H1 (cell line): ENCODE measurements around the gene ACTR2. TPM values are rescaled to one million over a fixed set of nuclear protein-coding genes. Genes with fewer than 3 reads are reported as not detected.

Experiments used
- CTCF ChIA-PET: fragments of 300-600 bp; sonication (Branson Sonifier 250); formaldehyde crosslinking; loops from one replicate; lab custom pipeline; 2021; ENCODE audit not compliant: partially characterized antibody; lab: Charles Lee
- POLR2A ChIA-PET: fragments of 300-600 bp; sonication (Branson Sonifier 250); formaldehyde crosslinking; loops from one replicate; lab custom pipeline; 2021; ENCODE audit warnings: inconsistent platforms; ENCODE audit not compliant: partially characterized antibody; lab: Charles Lee
- DNase-seq, 2 experiments: peaks; one replicate each; pipeline versions ENCODE4 v3.0.0 to v3.0.0-alpha.2; 2010 to 2022; ENCODE audit warnings: low spot score in 2 of 2, low read depth in 1 of 2, mixed read lengths in 1 of 2
- FAIRE-seq: peaks from 2 replicates; lab custom pipeline; 2011; peaks lifted over from hg19 to GRCh38; lab: Jason Lieb, UNC
- H2AFZ ChIP-seq: 2 replicates; pipeline ENCODE4 v1.8.1; 2012; ENCODE audit warnings: low read length, inconsistent platforms
- H2AK5ac ChIP-seq: 2 replicates; pipeline ENCODE4 v1.6.1; 2013; ENCODE audit warnings: low read depth, low read length
- H2BK120ac ChIP-seq: replicated peaks from 2 replicates; pipeline ENCODE3; 2013; ENCODE audit warnings: low read depth, low read length, inconsistent platforms
- H2BK12ac ChIP-seq: 2 replicates; pipeline ENCODE4 v1.6.1; 2013; ENCODE audit warnings: low read depth, low read length
- H2BK15ac ChIP-seq: 2 replicates; pipeline ENCODE4 v1.6.1; 2013; ENCODE audit warnings: low read length
- H2BK20ac ChIP-seq: 2 replicates; pipeline ENCODE4 v1.6.1; 2013; ENCODE audit warnings: low read length
- H2BK5ac ChIP-seq: 2 replicates; pipeline ENCODE4 v1.6.1; 2013; ENCODE audit warnings: low read depth, low read length
- H3K14ac ChIP-seq: 2 replicates; pipeline ENCODE4 v1.6.1; 2013; ENCODE audit warnings: inconsistent platforms; ENCODE audit not compliant: insufficient read length
- H3K18ac ChIP-seq: 2 replicates; pipeline ENCODE4 v1.6.1; 2013; ENCODE audit warnings: low read length; ENCODE audit errors: extremely low read depth
- H3K23ac ChIP-seq: 2 replicates; pipeline ENCODE4 v1.6.1; 2013; ENCODE audit warnings: inconsistent platforms; ENCODE audit not compliant: insufficient read length
- H3K23me2 ChIP-seq: 2 replicates; pipeline ENCODE4 v1.6.1; 2013; ENCODE audit warnings: low read depth, low read length
- H3K27ac ChIP-seq: 2 replicates; pipeline ENCODE4 v1.6.1; 2011; ENCODE audit warnings: low read depth, low read length, inconsistent platforms
- H3K27me3 ChIP-seq, 4 experiments: replicated peaks in 1 of 4; 1 replicate in 1 of 4; 2 replicates in 3 of 4; pipeline versions ENCODE4 v1.6.1 to v1.8.1; 2011 to 2013; ENCODE audit warnings: low read length in 3 of 4, mild to moderate bottlenecking in 3 of 4, inconsistent platforms in 2 of 4, mixed read lengths in 2 of 4, moderate library complexity in 1 of 4; ENCODE audit not compliant: control insufficient read depth in 3 of 4, insufficient read depth in 3 of 4; ENCODE audit errors: extremely low read depth in 1 of 4
- H3K36me3 ChIP-seq, 4 experiments: 2 replicates each; pipeline versions ENCODE4 v1.6.1 to v1.8.1; 2011 to 2013; ENCODE audit warnings: mild to moderate bottlenecking in 4 of 4, low read length in 3 of 4, moderate library complexity in 2 of 4, control low read depth in 1 of 4, inconsistent platforms in 1 of 4; ENCODE audit not compliant: insufficient read depth in 4 of 4, control insufficient read depth in 2 of 4
- H3K4ac ChIP-seq: replicated peaks from 2 replicates; pipeline ENCODE3; 2013; ENCODE audit warnings: low read length, low read depth, mixed read lengths, inconsistent platforms; ENCODE audit not compliant: insufficient read length
- H3K4me1 ChIP-seq, 4 experiments: replicated peaks in 1 of 4; 1 replicate in 1 of 4; 2 replicates in 3 of 4; pipeline versions ENCODE4 v1.6.1 to v1.8.1; 2011 to 2013; ENCODE audit warnings: low read length in 3 of 4, inconsistent platforms in 2 of 4, mixed read lengths in 1 of 4; ENCODE audit not compliant: insufficient read depth in 4 of 4, control insufficient read depth in 3 of 4
- H3K4me2 ChIP-seq, 2 experiments: 2 replicates each; pipeline versions ENCODE4 v1.6.1 to v1.8.1; 2011 to 2013; ENCODE audit warnings: low read depth in 2 of 2, low read length in 2 of 2, control low read depth in 1 of 2, inconsistent platforms in 1 of 2, mild to moderate bottlenecking in 1 of 2; ENCODE audit not compliant: insufficient read depth in 1 of 2
- H3K4me3 ChIP-seq, 4 experiments: fragments of 200-600, 300-600 bp in 1 of 4; sonication (generic), shearing (Covaris generic), sonication (Bioruptor Twin) in 1 of 4; 2 replicates each; pipeline versions ENCODE4 v1.5.1 to v1.8.1; 2011 to 2016; ENCODE audit warnings: low read length in 4 of 4, low read depth in 3 of 4, control low read depth in 2 of 4, inconsistent platforms in 2 of 4, mild to moderate bottlenecking in 2 of 4, mixed read lengths in 1 of 4, moderate library complexity in 1 of 4; ENCODE audit not compliant: insufficient read depth in 2 of 4; ENCODE audit errors: extremely low read depth in 1 of 4
- H3K56ac ChIP-seq: replicated peaks from 2 replicates; pipeline ENCODE3; 2013; ENCODE audit warnings: low read depth, mild to moderate bottlenecking, mixed read lengths, low read length, inconsistent platforms; ENCODE audit not compliant: insufficient read length
- H3K79me1 ChIP-seq: 2 replicates; pipeline ENCODE4 v1.6.1; 2013; ENCODE audit warnings: low read depth, low read length, control low read depth
- H3K79me2 ChIP-seq, 2 experiments: 2 replicates each; pipeline versions ENCODE4 v1.6.1 to v1.8.1; 2012 to 2013; ENCODE audit warnings: low read length in 2 of 2, mild to moderate bottlenecking in 2 of 2, inconsistent platforms in 1 of 2; ENCODE audit not compliant: insufficient read depth in 2 of 2, control insufficient read depth in 1 of 2
- H3K9ac ChIP-seq, 4 experiments: replicated peaks in 1 of 4; 1 replicate in 1 of 4; 2 replicates in 3 of 4; pipeline versions ENCODE4 v1.6.1 to v1.8.1; 2011 to 2013; ENCODE audit warnings: low read depth in 3 of 4, low read length in 3 of 4, control low read depth in 2 of 4, mild to moderate bottlenecking in 2 of 4, moderate library complexity in 2 of 4, inconsistent platforms in 1 of 4; ENCODE audit errors: extremely low read depth in 1 of 4
- H3K9me3 ChIP-seq, 2 experiments: 2 replicates each; pipeline versions ENCODE4 v1.6.1 to v1.8.1; 2012 to 2013; ENCODE audit warnings: mild to moderate bottlenecking in 2 of 2, moderate library complexity in 2 of 2, control low read depth in 1 of 2, inconsistent platforms in 1 of 2, low read depth in 1 of 2, low read length in 1 of 2, mixed read lengths in 1 of 2; ENCODE audit not compliant: insufficient read depth in 2 of 2
- H4K20me1 ChIP-seq, 2 experiments: replicated peaks in 1 of 2; 2 replicates each; pipeline versions ENCODE3 to v1.8.1; 2011 to 2013; ENCODE audit warnings: inconsistent platforms in 2 of 2, low read length in 2 of 2, mild to moderate bottlenecking in 1 of 2; ENCODE audit not compliant: insufficient read depth in 2 of 2, control insufficient read depth in 1 of 2
- H4K5ac ChIP-seq: 2 replicates; pipeline ENCODE4 v1.6.1; 2013; ENCODE audit warnings: low read length, low read depth, mixed read lengths, inconsistent platforms; ENCODE audit not compliant: insufficient read length
- H4K8ac ChIP-seq: 2 replicates; pipeline ENCODE4 v1.8.0; 2013; ENCODE audit warnings: mild to moderate bottlenecking, moderate library complexity, low read length, inconsistent platforms; ENCODE audit not compliant: insufficient read depth; ENCODE audit errors: extremely low read depth
- H4K91ac ChIP-seq: replicated peaks from 2 replicates; pipeline ENCODE3; 2013; ENCODE audit warnings: low read length, mixed read lengths, inconsistent platforms; ENCODE audit not compliant: insufficient read length
- CTBP2 ChIP-seq: IDR thresholded peaks from 2 replicates; pipeline ENCODE4 v1.7.0; 2011; ENCODE audit warnings: borderline replicate concordance, mild to moderate bottlenecking, moderate library complexity, mixed read lengths, low read length; ENCODE audit not compliant: insufficient read depth, insufficient read length
- EP300 ChIP-seq, 2 experiments: IDR thresholded peaks; 1 replicate in 1 of 2; 2 replicates in 1 of 2; pipeline ENCODE4 v1.6.1; 2011 to 2012; ENCODE audit warnings: low read depth in 2 of 2, low read length in 2 of 2, mild to moderate bottlenecking in 2 of 2, borderline replicate concordance in 1 of 2, inconsistent platforms in 1 of 2, moderate library complexity in 1 of 2
- GTF2F1 ChIP-seq: IDR thresholded peaks from 2 replicates; pipeline ENCODE4 v1.6.1; 2012; ENCODE audit warnings: low read depth, low read length, improper control_type of control experiment, borderline replicate concordance
- RAD21 ChIP-seq, 2 experiments: IDR thresholded peaks in 1 of 2; conservative IDR thresholded peaks in 1 of 2; 2 replicates each; pipeline ENCODE4 v1.6.1; 2011; ENCODE audit warnings: low read depth in 2 of 2, low read length in 2 of 2, improper control_type of control experiment in 1 of 2, inconsistent platforms in 1 of 2, mild to moderate bottlenecking in 1 of 2, moderate library complexity in 1 of 2
- SAP30 ChIP-seq: fragments of 300-600 bp; sonication (generic); IDR thresholded peaks from 2 replicates; pipeline ENCODE4 v1.7.1; 2012; ENCODE audit warnings: low read length, moderate library complexity, mild to moderate bottlenecking, inconsistent platforms; ENCODE audit not compliant: insufficient read depth, insufficient replicate concordance
- SUZ12 ChIP-seq: fragments of 200-600 bp; sonication (generic); IDR thresholded peaks from 2 replicates; pipeline ENCODE4 v1.6.1; 2012; ENCODE audit warnings: mild to moderate bottlenecking, inconsistent platforms, low read length, moderate library complexity, mixed read lengths
- TAF1 ChIP-seq: IDR thresholded peaks from 2 replicates; pipeline ENCODE4 v1.6.1; 2011; ENCODE audit warnings: mild to moderate bottlenecking, low read depth, low read length
- YY1 ChIP-seq: IDR thresholded peaks from 2 replicates; pipeline ENCODE4 v1.6.1; 2011; ENCODE audit warnings: low read depth, mild to moderate bottlenecking, low read length
- ZNF274 ChIP-seq: IDR thresholded peaks from 2 replicates; pipeline ENCODE4 v1.7.0; 2012; ENCODE audit warnings: low read length, borderline replicate concordance; ENCODE audit errors: extremely low read depth
- WGBS, 2 experiments: shearing (Covaris generic) in 1 of 2; methylation state at CpG; one replicate each; pipeline versions ENCODE4 v1.1.6 to v1.1.7; 2013 to 2015; ENCODE audit warnings: low lambda C conversion rate in 2 of 2, mixed read lengths in 2 of 2, inconsistent platforms in 1 of 2, low coverage in 1 of 2, missing lambda C conversion rate in 1 of 2; ENCODE audit not compliant: insufficient replicate concordance in 2 of 2, insufficient coverage in 1 of 2, insufficient read length in 1 of 2; ENCODE audit errors: extremely low coverage in 1 of 2, missing lambda C conversion rate in 1 of 2; 5-methylcytosine and 5-hydroxymethylcytosine counted together
- polyA plus RNA-seq, 7 experiments: library from polyadenylated mRNA; depleted of rRNA in 3 of 7; stranded (reverse) in 5 of 7; unstranded in 2 of 7; fragments of >200 nt in 5 of 7; fragments of 200-250 nt in 2 of 7; gene quantifications; 1 replicate in 5 of 7; 2 replicates in 1 of 7; 4 replicates in 1 of 7; pipeline versions ENCODE4 v1.2.1 to v1.2.3, GENCODE V29; 2011 to 2013; ENCODE audit warnings: missing spikeins in 2 of 7, mixed read lengths in 2 of 7
- total RNA-seq: library from RNA; stranded (reverse); fragmentation: NEBNext Ultra II Directional; extraction: Animal tissue kit (Norgen Biotek cat#: 25700); gene quantifications from 2 replicates; pipeline ENCODE4 v1.2.1, GENCODE V29; 2021
- TF ChIP-seq, protein P1 (sequence below): IDR thresholded peaks from 2 replicates; pipeline ENCODE4 v1.6.1; 2011; ENCODE audit warnings: low read depth, mild to moderate bottlenecking, low read length; ENCODE audit not compliant: insufficient read depth

ACTR2 gene
- total and polyA plus RNA-seq, 2 of the 8 experiments (the other 6 are each of a cell fraction or from before 2014, with no cell fraction given): 28.3 to 171 TPM

DNA sequence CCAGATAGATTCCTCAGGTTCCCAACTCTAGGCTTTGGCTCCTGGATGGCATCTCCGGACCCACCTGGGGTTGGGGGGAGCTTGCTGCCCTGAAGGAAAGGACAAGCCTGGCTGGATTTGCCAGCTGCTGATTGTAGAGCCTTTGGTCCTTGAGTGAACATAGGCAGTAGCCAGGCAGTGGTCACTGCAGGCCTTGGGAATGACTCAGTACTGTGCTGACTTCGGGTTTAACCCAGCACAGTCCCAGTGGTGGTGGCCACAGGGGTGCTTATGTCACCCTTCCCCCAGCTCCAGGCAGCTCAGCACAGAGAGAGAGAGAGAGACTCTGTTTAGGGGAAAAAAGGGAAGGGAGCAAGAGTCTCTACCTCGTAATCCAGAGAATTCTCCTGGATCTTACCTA is 27.7 kb upstream of the ACTR2 start:
- WGBS, 2 experiments: 78% methylated on average over 3 of the region's 3 CpGs; no CpG with 5 or more reads in 1 of the 2 experiments
- Histone ChIP-seq H3K4me1 (peaks cover 0 to 5% (median 3%) of the 10 kb centered on the region in 4 experiments; a peak in 2 of 7 replicates), H2BK15ac (no peak overlapping the region), H2AFZ (no peak overlapping the region), H3K4ac (no peak overlapping the region), H3K14ac (no peak overlapping the region), H3K36me3 (no peaks in the 10 kb centered on the region), H2BK20ac (no peak overlapping the region), H2BK12ac (no peak overlapping the region), H4K20me1 (no peaks in the 10 kb centered on the region), H2BK5ac (no peak overlapping the region), H3K56ac (no peak overlapping the region), H3K79me2 (no peaks in the 10 kb centered on the region), H4K8ac (no peak overlapping the region), H2AK5ac (no peak overlapping the region), H4K91ac (no peak overlapping the region), H3K4me2 (no peak overlapping the region), H3K27ac (no peak overlapping the region), H3K23me2 (no peaks in the 10 kb centered on the region), H3K27me3 (no peaks in the 10 kb centered on the region), H3K18ac (no peak overlapping the region), H3K23ac (no peak overlapping the region), H3K4me3 (no peak overlapping the region), H3K9ac (no peak overlapping the region), H3K9me3 (no peaks in the 10 kb centered on the region), H2BK120ac (no peak overlapping the region), H4K5ac (no peak overlapping the region), H3K79me1 (no peaks in the 10 kb centered on the region)
- no peak for TF ChIP-seq SAP30
- TF ChIP-seq RAD21 (IDR thresholded peaks at IDR 0.05 in 1 of 2, conservative IDR thresholded peaks at IDR 0.05 in 1 of 2; ENCODE audit: low read depth in 2 of 2, low read length in 2 of 2): no peak
- no peak for TF ChIP-seq SUZ12
- TF ChIP-seq, protein P1, sequence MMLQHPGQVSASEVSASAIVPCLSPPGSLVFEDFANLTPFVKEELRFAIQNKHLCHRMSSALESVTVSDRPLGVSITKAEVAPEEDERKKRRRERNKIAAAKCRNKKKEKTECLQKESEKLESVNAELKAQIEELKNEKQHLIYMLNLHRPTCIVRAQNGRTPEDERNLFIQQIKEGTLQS: no peak
- no peak for TF ChIP-seq TAF1
- TF ChIP-seq EP300 (IDR thresholded peaks at IDR 0.05; ENCODE audit: borderline replicate concordance in 1 of 2, low read depth in 2 of 2, low read length in 2 of 2): no peak
- TF ChIP-seq CTBP2: no peak
- no peak for TF ChIP-seq YY1
- no peak for TF ChIP-seq GTF2F1
- no peak for TF ChIP-seq ZNF274
- no peak for DNase-seq
- FAIRE-seq: no peak
- ChIA-PET POLR2A (no interaction called here), CTCF (interaction anchor here (1.8 kb wide), 1 partner anchor 13 kb away, joined by 5 read pairs; no protein-coding TSS in a partner anchor)
